HAP-1 (cell line): ENCODE measurements around the gene ATG4D.

Source experiments
- DNase-seq, 2 experiments: peaks; one replicate each; pipeline ENCODE4 v3.0.0-alpha.2; 2016 to 2020; ENCODE audit warnings: low spot score in 2 of 2
- H3K27me3 ChIP-seq: fragments of 250-450 bp; sonication (Bioruptor Pico); 2 replicates; pipeline ENCODE4 v1.5.1; 2020; ENCODE audit warnings: low read depth, mild to moderate bottlenecking, moderate library complexity
- H3K36me3 ChIP-seq: fragments of 250-450 bp; sonication (Bioruptor Pico); replicated peaks from 2 replicates; pipeline ENCODE4 v1.5.1; 2020; ENCODE audit warnings: mild to moderate bottlenecking
- H3K4me1 ChIP-seq: fragments of 250-450 bp; sonication (Bioruptor Pico); 2 replicates; pipeline ENCODE4 v1.5.1; 2020; ENCODE audit warnings: mild to moderate bottlenecking
- H3K4me3 ChIP-seq: fragments of 250-450 bp; sonication (Bioruptor Pico); 2 replicates; pipeline ENCODE4 v1.5.1; 2020; ENCODE audit warnings: mild to moderate bottlenecking, moderate library complexity
- H3K9me3 ChIP-seq: fragments of 250-450 bp; sonication (Bioruptor Pico); 2 replicates; pipeline ENCODE4 v1.5.1; 2020; ENCODE audit warnings: mild to moderate bottlenecking, moderate library complexity
- in situ Hi-C: fragments of 300-500 bp; cut with MboI; formaldehyde crosslinking; loops from 3 replicates; pipeline ENCODE4 v1.14.3; 2020; ENCODE audit warnings: low sequenced_read_pairs, inconsistent platforms, mixed read lengths

Gene ATG4D

GRCh38 chr19:10587022-10587838, 43.5 kb downstream of the ATG4D start, which contains the start of gene AP1M2:
Gene AP1M2 (minus strand): TSS chr19:10587312. CDS start chr19:10587231, 81 bp downstream.
- peaks cover 4% of the 10 kb centered on the region; the same call in 1 of the 2 replicates for H3K27me3 ChIP-seq
- in situ Hi-C loops: no loop called here
- H3K4me1 ChIP-seq: no peaks in the 10 kb centered on the region
- DNase-seq: no peak
- no peaks in the 10 kb centered on the region for H3K9me3 ChIP-seq
- H3K36me3 ChIP-seq: no peaks in the 10 kb centered on the region
- H3K4me3 ChIP-seq: no peak within 1 kb of the TSS

- H3K4me1 ChIP-seq: no peaks in the 10 kb centered on the region
- H3K27me3 ChIP-seq: peaks cover 4% of the 10 kb centered on the region; the same call in 1 of the 2 replicates
- H3K4me3 ChIP-seq: no peak overlapping the region
- H3K36me3 ChIP-seq: no peaks in the 10 kb centered on the region
- DNase-seq: no peak
- in situ Hi-C loops: no loop called here
- H3K9me3 ChIP-seq: no peaks in the 10 kb centered on the region
These were observed 44.1 kb downstream of the ATG4D start for GRCh38 chr19:10587839-10588150.

- Histone ChIP-seq H3K36me3 (no peaks in the 10 kb centered on the region), H3K4me3 (no peak overlapping the region), H3K9me3 (no peaks in the 10 kb centered on the region), H3K4me1 (no peaks in the 10 kb centered on the region), H3K27me3 (no peaks in the 10 kb centered on the region; the same call in 1 of the 2 replicates)
- DNase-seq: no peak
- in situ Hi-C loops: no loop called here
These were observed 49.4 kb downstream of the ATG4D start for GRCh38 chr19:10593148-10593547.

- H3K9me3 ChIP-seq: no peaks in the 10 kb centered on the region
- no peaks in the 10 kb centered on the region; the same call in 1 of the 2 replicates for H3K27me3 ChIP-seq
- no peak overlapping the region for H3K4me3 ChIP-seq
- in situ Hi-C loops: no loop called here
- no peak for DNase-seq
- no peaks in the 10 kb centered on the region for H3K4me1 ChIP-seq
- H3K36me3 ChIP-seq: no peaks in the 10 kb centered on the region
These were observed 50.3 kb downstream of the ATG4D start for GRCh38 chr19:10593820-10594637.

- in situ Hi-C loops: no loop called here
- H3K9me3 ChIP-seq: no peaks in the 10 kb centered on the region
- H3K4me1 ChIP-seq: peaks cover 6% of the 10 kb centered on the region
- no peaks in the 10 kb centered on the region; the same call in 1 of the 2 replicates for H3K27me3 ChIP-seq
- DNase-seq: no peak
- H3K36me3 ChIP-seq: no peaks in the 10 kb centered on the region
- H3K4me3 ChIP-seq: no peak overlapping the region
These were observed 56.4 kb downstream of the ATG4D start for GRCh38 chr19:10600149-10600548.

GRCh38 chr19:10601999-10602329, 58.3 kb downstream of the ATG4D start:
- no peak for DNase-seq
- in situ Hi-C loops: no loop called here
- H3K4me3 ChIP-seq: peak overlapping the region; percentile 8; the same call in 1 of the 2 replicates

GRCh38 chr19:10602330-10603083, 58.8 kb downstream of the ATG4D start:
- peak; percentile 76 to 90 for DNase-seq
- Histone ChIP-seq H3K9me3 (no peaks in the 10 kb centered on the region), H3K36me3 (no peaks in the 10 kb centered on the region), H3K4me1 (peaks cover 6% of the 10 kb centered on the region), H3K4me3 (peak overlapping the region; percentile 85), H3K27me3 (no peaks in the 10 kb centered on the region)
- in situ Hi-C loops: no loop called here

More at GRCh38 chr19:10601999-10602329, 58.3 kb downstream of the ATG4D start:
- Histone ChIP-seq H3K27me3 (no peaks in the 10 kb centered on the region; the same call in 1 of the 2 replicates), H3K36me3 (no peaks in the 10 kb centered on the region), H3K9me3 (no peaks in the 10 kb centered on the region), H3K4me1 (peaks cover 6% of the 10 kb centered on the region)
